Upper lobe of left lung (tissue), 4 donors: ENCODE measurements around the gene SNX10.

ENCODE experiments used
- EP300 ChIP-seq, 4 donors: sonication (generic); formaldehyde crosslinking; IDR thresholded peaks; one replicate each; pipeline ENCODE4 v1.5.1; 2017; ENCODE audit warnings: antibody characterized with exemption in 4 of 4, control low read depth in 2 of 4
- POLR2A ChIP-seq, 4 donors: fragments of 450-650 bp; IDR thresholded peaks; one replicate each; pipeline ENCODE4 v1.5.1; 2016 to 2017; ENCODE audit warnings: antibody characterized with exemption in 4 of 4, mild to moderate bottlenecking in 2 of 4
- TF ChIP-seq, protein P1 (sequence below), 6 experiments: fragments of 450-650 bp in 4 of 6; fragments of 200-600 bp in 2 of 6; sonication (generic) in 2 of 6; IDR thresholded peaks; one replicate each; pipeline ENCODE4 v1.5.1; 2016 to 2019; ENCODE audit warnings: antibody characterized with exemption in 6 of 6

DNA sequence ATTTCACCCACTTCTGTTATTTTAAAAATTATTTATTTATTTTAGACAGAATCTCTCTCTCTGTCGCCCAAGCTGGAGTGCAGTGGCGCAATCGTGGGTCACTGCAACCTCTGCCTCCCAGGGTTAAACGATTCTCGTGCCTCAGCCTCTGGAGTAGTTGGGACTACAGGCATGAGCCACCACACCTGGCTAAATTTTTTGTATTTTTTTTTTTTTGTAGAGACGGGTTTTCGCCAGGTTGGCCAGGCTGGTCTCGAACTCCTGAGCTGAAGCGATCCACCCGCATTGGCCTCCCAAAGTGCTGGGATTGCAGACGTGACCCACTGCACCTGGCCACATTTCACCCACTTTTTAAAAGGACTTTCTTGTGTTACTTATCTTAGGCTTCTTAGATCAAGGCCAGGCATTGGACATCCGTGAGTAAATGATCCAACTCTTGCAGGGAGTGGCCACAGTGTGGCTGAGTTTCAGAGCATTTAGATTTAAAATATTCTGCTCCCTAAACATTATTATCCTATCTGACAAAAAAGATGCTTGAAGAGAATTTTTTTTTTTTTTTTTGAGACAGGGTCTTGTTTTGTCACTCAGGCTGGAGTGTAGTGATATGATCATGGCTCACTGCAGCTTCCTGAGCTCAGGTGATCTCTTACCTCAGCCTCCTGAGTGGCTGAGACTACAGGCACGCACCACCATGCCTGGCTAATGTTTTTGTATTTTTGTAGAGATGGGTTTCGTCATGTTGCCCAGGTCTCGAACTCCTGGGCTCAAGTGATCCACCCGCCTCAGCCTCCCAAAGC, 14.4 kb downstream of the SNX10 start:
- TF ChIP-seq, protein P1, sequence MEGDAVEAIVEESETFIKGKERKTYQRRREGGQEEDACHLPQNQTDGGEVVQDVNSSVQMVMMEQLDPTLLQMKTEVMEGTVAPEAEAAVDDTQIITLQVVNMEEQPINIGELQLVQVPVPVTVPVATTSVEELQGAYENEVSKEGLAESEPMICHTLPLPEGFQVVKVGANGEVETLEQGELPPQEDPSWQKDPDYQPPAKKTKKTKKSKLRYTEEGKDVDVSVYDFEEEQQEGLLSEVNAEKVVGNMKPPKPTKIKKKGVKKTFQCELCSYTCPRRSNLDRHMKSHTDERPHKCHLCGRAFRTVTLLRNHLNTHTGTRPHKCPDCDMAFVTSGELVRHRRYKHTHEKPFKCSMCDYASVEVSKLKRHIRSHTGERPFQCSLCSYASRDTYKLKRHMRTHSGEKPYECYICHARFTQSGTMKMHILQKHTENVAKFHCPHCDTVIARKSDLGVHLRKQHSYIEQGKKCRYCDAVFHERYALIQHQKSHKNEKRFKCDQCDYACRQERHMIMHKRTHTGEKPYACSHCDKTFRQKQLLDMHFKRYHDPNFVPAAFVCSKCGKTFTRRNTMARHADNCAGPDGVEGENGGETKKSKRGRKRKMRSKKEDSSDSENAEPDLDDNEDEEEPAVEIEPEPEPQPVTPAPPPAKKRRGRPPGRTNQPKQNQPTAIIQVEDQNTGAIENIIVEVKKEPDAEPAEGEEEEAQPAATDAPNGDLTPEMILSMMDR (IDR thresholded peaks at IDR 0.05): no peak
- TF ChIP-seq EP300 (IDR thresholded peaks at IDR 0.05): no peak
- no peak for TF ChIP-seq POLR2A (IDR thresholded peaks at IDR 0.05)
